Cerebellar nuclear complex (tissue), 1 donor: ENCODE data around the gene IFFO2.

Experiments
- DNase-seq, 2 experiments: peaks; one replicate each; lab custom pipeline; 2025; lab: John Stamatoyannopoulos, UW

IFFO2 gene

GRCh38 chr1:18956193-18957135 lies at the start of gene IFFO2:
TSS of gene IFFO2 (minus strand) at chr1:18956676. CDS start at chr1:18956332, 344 bp downstream.
- peak; percentile 80 to 95 for DNase-seq

GRCh38 chr1:19006000-19006399 lies 49.5 kb upstream of the IFFO2 start:
- no peak for DNase-seq

- DNase-seq: no peak
These were observed 47.2 kb upstream of the IFFO2 start for GRCh38 chr1:19003371-19004290.

- no peak for DNase-seq
These were observed 43.6 kb upstream of the IFFO2 start for GRCh38 chr1:19000065-19000464.

GRCh38 chr1:18999359-18999758 lies 42.9 kb upstream of the IFFO2 start:
- no peak for DNase-seq

- DNase-seq: no peak
These were observed 41.7 kb upstream of the IFFO2 start for GRCh38 chr1:18998016-18998724.

- no peak for DNase-seq
These were observed 41.0 kb upstream of the IFFO2 start for GRCh38 chr1:18997508-18997907.

- DNase-seq: no peak
These were observed 40.2 kb upstream of the IFFO2 start for GRCh38 chr1:18996548-18997177.

- DNase-seq: no peak
These were observed 37.9 kb upstream of the IFFO2 start for GRCh38 chr1:18994381-18994780.

- DNase-seq: no peak
These were observed 36.2 kb upstream of the IFFO2 start for GRCh38 chr1:18992646-18993045.

- DNase-seq: no peak
These were observed 35.1 kb upstream of the IFFO2 start for GRCh38 chr1:18991585-18991984.

GRCh38 chr1:18989896-18990295 lies 33.4 kb upstream of the IFFO2 start:
- no peak for DNase-seq

- no peak for DNase-seq
These were observed 32.8 kb upstream of the IFFO2 start for GRCh38 chr1:18989176-18989799.

- no peak for DNase-seq
These were observed 24.8 kb upstream of the IFFO2 start for GRCh38 chr1:18981242-18981641.

- DNase-seq: no peak
These were observed 22.2 kb upstream of the IFFO2 start for GRCh38 chr1:18978706-18979105.

- DNase-seq: no peak
These were observed 21.0 kb upstream of the IFFO2 start for GRCh38 chr1:18977428-18977827.

GRCh38 chr1:18976096-18976495 lies 19.6 kb upstream of the IFFO2 start:
- no peak for DNase-seq

- no peak for DNase-seq
These were observed 18.1 kb upstream of the IFFO2 start for GRCh38 chr1:18974606-18975005.

GRCh38 chr1:18974005-18974404 lies 17.5 kb upstream of the IFFO2 start:
- no peak for DNase-seq

GRCh38 chr1:18973446-18973955 lies 17.0 kb upstream of the IFFO2 start:
- DNase-seq: no peak

- no peak for DNase-seq
These were observed 16.5 kb upstream of the IFFO2 start for GRCh38 chr1:18972991-18973390.
